GM19467 (cell line): Measurements from ENCODE around the gene MARCHF3.
"Not testable (repeated sequence)": the region's sequence is repeated elsewhere in the genome, so short reads cannot be mapped to it uniquely, and the experiment has no call there.

Experiments
- ATAC-seq: cut with Tn5 transposase; IDR thresholded peaks from one replicate; pipeline ENCODE4 v1.9.1; 2021; ENCODE audit warnings: mild to moderate bottlenecking, moderate library complexity; ENCODE audit not compliant: unreplicated experiment

The MARCHF3 gene

DNA sequence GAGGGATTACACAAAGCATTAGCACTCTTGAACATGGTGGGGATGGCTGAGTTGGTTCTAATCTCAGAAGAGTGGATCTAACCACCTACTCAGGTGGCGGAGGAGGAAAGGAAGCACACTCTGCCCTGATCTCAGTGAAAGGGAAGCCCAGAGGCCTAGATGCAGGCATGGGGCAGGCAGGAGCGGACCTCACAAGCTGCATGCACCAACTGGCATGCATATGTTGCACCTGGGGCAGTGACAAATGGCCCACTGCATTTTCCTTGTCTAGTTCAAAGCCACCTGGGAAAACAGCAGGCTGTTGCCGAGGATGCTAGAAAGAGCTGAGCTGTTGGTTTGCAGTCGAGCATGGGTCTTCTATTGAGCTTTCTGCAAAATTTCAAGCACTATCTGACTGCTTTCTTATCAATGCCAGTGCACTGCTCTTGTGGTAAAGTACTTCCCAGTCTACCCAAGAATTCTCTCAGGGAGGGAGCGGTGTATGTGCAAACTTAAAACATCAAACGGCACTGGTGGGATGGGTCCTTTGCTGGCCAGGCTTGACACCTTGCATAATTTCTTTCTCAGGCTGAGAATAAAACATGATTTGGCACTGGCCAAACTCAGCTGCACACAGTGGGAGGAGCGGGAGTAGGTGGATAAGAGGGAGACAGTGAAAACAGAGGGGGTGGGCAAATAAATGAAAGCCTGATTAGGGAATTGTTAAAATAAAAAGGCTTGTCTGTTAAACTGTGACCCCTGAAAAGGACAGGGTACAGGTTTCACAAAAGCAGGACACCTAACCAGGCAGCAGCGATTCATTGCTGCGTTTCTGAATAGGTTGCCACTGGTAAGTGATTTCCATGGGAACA, 108.9 kb downstream of the MARCHF3 start:
- no peak for ATAC-seq

GRCh38 chr5:126920291-126920690, 110.1 kb downstream of the MARCHF3 start:
- ATAC-seq = no peak

GRCh38 chr5:126919566-126919965, 110.8 kb downstream of the MARCHF3 start:
- ATAC-seq = no peak

GRCh38 chr5:126918615-126918957, 111.8 kb downstream of the MARCHF3 start:
- ATAC-seq = no peak

- no peak for ATAC-seq
These were observed 112.3 kb downstream of the MARCHF3 start for GRCh38 chr5:126917918-126918614.

DNA sequence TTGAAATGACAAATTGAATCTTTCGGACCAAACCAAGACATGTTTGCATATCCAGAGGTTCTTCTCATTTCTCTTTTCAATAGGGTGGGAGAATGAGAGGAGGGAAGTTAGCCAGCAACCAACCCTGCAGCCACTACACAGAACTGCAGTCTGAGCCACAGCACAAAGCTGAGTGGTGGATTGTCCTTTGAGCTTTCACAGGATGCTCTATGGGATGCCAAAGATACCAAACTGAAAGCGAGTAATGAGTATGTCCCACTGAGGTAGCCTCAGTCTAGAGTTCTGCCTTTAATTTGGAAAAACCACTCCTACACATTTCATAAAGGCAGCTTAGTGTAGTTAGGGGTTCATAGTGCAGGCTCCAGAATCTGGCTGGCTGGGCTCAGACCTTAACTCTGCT, 114.9 kb downstream of the MARCHF3 start:
- no peak for ATAC-seq

DNA sequence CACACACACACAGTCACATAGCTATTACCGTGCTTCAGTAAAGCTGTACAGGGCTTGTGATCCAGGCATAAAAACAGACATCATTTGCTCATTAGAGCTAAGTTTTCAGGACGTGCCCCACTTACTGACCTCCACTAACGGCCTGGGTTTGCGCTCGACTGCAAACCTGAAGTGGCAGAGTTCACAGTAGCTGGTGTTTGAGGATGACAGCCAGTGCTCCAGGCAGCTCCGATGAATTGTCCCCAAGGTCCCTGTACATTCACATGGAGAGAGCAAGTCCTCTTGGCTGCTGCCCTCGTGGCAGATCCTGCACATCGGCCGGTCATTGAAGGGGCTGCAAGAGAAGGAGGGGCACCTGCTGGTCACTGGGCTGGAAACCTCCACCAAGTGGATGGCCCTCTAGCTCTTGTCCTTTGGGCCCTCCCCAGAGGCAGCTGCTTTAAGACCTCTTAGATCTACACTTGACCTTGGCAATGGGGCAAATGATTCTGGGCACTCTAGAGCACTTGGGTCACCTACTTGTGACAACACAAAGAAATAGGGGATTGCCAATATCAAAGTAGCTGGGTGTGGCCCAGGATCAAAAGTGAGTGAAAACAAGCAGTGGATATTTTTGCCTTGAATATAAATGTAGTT, 115.4 kb downstream of the MARCHF3 start:
- no peak for ATAC-seq

DNA sequence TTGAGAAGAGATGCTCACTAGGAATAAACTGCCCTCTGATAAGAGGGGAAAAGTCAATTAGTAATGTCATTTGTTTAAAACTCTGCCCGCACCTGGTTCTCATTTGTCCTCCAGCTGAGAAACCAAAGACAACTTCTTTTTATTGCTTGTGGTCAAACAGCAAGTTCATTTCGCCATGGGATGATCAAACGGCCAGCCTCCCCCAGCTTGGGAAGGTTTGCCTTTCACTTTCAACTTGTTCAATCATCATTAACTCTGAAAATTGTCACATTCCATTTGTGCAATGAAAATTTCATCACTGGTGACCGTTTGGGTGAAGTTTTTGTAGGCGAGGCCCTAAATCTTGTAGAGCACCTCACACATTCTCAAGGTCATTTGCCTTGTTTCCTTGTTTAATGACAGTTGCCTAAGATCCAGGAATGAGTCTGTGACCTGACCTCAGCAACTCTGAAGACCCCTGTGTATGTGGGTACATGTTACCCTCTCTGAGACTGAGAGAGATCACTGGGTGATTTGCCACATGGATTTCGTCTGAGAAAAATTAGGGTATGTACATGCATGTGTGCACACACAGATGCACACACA, 117.7 kb downstream of the MARCHF3 start:
- no peak for ATAC-seq

DNA sequence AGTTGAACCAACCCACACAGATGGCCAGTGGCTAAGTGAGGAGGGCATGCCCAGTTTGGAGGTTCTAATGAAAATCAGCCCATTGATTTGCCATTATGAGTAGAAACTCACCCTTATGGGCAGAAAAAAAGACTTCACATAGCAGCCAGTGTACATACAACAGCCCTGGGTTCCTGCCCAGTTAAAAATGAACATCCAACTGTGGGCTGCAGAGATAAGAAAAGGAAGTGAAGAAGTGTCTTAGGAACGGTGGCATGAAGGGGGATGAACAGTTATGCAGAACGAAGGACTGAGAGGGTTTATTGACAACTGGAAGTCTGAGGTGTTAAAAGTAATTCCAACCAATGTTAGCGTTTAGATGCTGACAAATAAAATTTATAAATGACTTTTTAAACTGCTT, 118.4 kb downstream of the MARCHF3 start:
- ATAC-seq = no peak

- ATAC-seq = no peak
These were observed 120.5 kb downstream of the MARCHF3 start for GRCh38 chr5:126909856-126910255.

GRCh38 chr5:126904407-126904806, 126.0 kb downstream of the MARCHF3 start:
- not testable (repeated sequence) for ATAC-seq

DNA sequence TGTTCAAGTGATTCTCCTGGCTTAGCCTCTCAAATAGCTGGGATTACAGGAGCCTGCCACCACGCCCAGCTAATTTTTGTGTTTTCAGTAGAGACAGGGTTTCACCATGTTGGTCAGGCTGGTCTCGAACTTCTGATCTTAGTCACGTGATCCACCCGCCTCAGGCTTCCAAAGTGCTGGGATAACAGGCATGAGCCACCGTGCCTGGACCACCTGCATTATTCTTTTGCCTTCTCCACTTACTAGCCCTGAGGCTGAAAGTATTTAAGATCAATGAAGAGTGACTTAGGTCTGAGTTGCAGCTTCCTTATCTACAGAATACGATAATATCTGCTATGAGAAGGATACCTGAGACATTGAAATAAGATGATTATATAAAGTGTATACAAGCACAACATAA, 129.6 kb downstream of the MARCHF3 start:
- ATAC-seq = no peak

DNA sequence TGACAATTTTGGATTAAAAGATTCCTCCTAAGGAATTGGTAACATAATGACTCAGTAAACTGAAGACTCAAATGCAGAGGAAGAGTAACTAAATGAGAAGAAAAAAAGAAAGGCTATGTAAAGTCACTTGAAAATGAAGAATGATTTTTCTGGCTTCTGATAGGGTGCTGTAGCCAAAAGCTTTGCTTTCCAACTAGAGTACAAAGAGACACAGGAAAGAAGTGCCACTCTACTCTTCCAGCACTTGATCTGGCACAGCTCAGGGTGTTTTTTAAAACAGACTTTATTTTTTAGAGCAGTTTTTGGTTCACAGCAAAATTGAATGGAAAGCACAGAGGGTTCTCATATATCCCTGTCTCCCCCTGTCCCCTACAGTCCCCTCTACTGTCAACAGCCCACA, 130.9 kb downstream of the MARCHF3 start:
- ATAC-seq = no peak

- no peak for ATAC-seq
These were observed 132.3 kb downstream of the MARCHF3 start for GRCh38 chr5:126897851-126898630.

DNA sequence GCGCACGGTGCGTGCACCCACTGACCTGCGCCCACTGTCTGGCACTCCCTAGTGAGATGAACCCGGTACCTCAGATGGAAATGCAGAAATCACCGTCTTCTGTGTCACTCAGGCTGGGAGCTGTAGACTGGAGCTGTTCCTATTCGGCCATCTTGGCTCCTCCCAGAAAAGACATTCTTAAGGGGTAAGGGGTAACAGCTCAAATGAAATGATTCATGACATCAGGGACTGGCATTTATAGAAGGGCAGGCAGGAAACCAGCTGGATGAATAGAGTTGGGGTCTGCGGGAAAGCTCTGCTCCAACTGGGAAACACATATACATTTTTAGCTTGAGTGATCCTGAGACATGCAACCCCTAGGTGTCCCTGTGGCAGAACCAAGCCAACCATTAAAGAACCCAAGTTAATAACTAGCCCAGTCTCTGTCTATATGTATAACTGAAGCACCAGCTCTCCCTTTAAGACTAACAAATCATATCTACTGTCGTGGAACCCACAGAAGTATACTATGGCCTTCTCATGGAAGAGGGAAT, 134.1 kb downstream of the MARCHF3 start:
- no peak for ATAC-seq

GRCh38 chr5:126895712-126896111, 134.6 kb downstream of the MARCHF3 start:
- not testable (repeated sequence) for ATAC-seq

DNA sequence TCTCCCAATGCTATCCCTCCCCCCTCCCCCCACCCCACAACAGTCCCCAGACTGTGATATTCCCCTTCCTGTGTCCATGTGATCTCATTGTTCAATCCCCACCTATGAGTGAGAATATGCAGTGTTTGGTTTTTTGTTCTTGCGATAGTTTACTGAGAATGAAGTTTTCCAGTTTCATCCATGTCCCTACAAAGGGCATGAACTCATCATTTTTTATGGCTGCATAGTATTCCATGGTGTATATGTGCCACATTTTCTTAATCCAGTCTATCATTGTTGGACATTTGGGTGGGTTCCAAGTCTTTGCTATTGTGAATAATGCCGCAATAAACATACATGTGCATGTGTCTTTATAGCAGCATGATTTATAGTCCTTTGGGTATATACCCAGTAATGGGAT, 139.9 kb downstream of the MARCHF3 start:
- ATAC-seq = not testable (repeated sequence)

GRCh38 chr5:126888175-126888574, 142.2 kb downstream of the MARCHF3 start:
- ATAC-seq = no peak

DNA sequence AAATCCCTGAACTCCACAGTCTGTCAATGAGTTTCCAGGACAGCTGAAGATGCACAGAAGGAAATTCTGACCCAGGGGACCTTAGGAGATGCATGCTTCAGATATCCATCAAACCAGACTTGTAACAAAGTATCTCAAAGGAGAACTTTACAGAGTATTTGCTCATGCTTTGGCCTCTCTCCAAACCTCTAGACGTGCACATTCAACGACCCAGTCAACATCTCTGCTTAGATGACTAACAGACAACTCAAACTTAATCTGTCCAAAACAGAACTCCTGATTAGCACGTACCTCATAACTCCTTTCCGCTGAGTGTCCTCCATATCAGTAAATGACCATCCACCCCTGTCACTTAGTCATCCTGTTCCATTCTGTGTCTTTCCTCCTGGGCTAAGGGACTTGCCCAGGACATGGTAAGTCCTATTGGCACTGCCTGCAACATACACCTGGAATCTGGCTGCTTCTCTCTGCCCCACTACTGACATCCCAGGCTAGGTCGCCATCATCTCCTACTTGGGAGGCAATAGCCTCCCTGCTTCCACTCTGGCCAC, 146.0 kb downstream of the MARCHF3 start:
- no peak for ATAC-seq

DNA sequence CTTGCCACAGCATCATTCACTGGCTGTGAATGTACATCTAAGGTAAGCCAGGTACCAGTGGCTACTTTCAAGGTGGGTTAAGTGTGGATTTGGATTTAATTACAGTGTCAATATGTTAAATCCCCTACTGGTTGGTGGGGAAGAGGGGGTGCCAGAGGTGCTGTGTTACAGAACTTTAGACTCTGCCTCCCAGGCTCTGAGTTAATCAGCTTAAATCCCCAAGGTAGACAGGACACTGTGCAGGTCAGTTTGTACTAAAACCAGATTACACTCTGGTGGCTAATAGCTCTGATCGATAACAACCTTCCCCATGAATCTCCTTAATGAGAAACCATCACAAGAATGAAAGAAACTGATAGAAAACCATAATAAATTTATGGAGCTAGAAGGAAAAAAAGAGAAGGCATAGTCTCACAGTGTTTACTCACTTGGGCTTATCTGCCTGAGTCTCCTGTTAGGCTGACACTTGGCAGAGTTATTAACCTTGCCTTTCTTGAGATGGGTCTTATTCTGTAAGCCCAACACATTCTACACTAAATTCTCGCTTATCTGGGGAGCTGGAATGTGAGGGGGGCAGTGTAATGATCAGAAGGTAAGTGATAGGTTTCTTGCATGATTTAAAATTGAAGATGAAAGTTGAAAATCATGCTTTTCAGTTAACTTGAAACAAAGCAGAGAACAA, 146.7 kb downstream of the MARCHF3 start:
- ATAC-seq = no peak
